H1 (cell line): Measurements from ENCODE around the gene LMX1A. TPM values are rescaled to one million over a fixed set of nuclear protein-coding genes. Genes with fewer than 3 reads are reported as not detected.

Experiments used
- CTCF ChIA-PET: fragments of 300-600 bp; sonication (Branson Sonifier 250); formaldehyde crosslinking; loops from one replicate; lab custom pipeline; 2021; ENCODE audit not compliant: partially characterized antibody; lab: Charles Lee
- POLR2A ChIA-PET: fragments of 300-600 bp; sonication (Branson Sonifier 250); formaldehyde crosslinking; loops from one replicate; lab custom pipeline; 2021; ENCODE audit warnings: inconsistent platforms; ENCODE audit not compliant: partially characterized antibody; lab: Charles Lee
- DNase-seq, 2 experiments: peaks; one replicate each; pipeline versions ENCODE4 v3.0.0 to v3.0.0-alpha.2; 2010 to 2022; ENCODE audit warnings: low spot score in 2 of 2, low read depth in 1 of 2, mixed read lengths in 1 of 2
- FAIRE-seq: peaks from 2 replicates; lab custom pipeline; 2011; peaks lifted over from hg19 to GRCh38; lab: Jason Lieb, UNC
- H2AFZ ChIP-seq: 2 replicates; pipeline ENCODE4 v1.8.1; 2012; ENCODE audit warnings: low read length, inconsistent platforms
- H2AK5ac ChIP-seq: 2 replicates; pipeline ENCODE4 v1.6.1; 2013; ENCODE audit warnings: low read depth, low read length
- H2BK120ac ChIP-seq: replicated peaks from 2 replicates; pipeline ENCODE3; 2013; ENCODE audit warnings: low read depth, low read length, inconsistent platforms
- H2BK12ac ChIP-seq: 2 replicates; pipeline ENCODE4 v1.6.1; 2013; ENCODE audit warnings: low read depth, low read length
- H2BK15ac ChIP-seq: 2 replicates; pipeline ENCODE4 v1.6.1; 2013; ENCODE audit warnings: low read length
- H2BK20ac ChIP-seq: 2 replicates; pipeline ENCODE4 v1.6.1; 2013; ENCODE audit warnings: low read length
- H2BK5ac ChIP-seq: 2 replicates; pipeline ENCODE4 v1.6.1; 2013; ENCODE audit warnings: low read depth, low read length
- H3K14ac ChIP-seq: 2 replicates; pipeline ENCODE4 v1.6.1; 2013; ENCODE audit warnings: inconsistent platforms; ENCODE audit not compliant: insufficient read length
- H3K18ac ChIP-seq: 2 replicates; pipeline ENCODE4 v1.6.1; 2013; ENCODE audit warnings: low read length; ENCODE audit errors: extremely low read depth
- H3K23ac ChIP-seq: 2 replicates; pipeline ENCODE4 v1.6.1; 2013; ENCODE audit warnings: inconsistent platforms; ENCODE audit not compliant: insufficient read length
- H3K23me2 ChIP-seq: 2 replicates; pipeline ENCODE4 v1.6.1; 2013; ENCODE audit warnings: low read depth, low read length
- H3K27ac ChIP-seq: 2 replicates; pipeline ENCODE4 v1.6.1; 2011; ENCODE audit warnings: low read depth, low read length, inconsistent platforms
- H3K27me3 ChIP-seq, 4 experiments: replicated peaks in 1 of 4; 1 replicate in 1 of 4; 2 replicates in 3 of 4; pipeline versions ENCODE4 v1.6.1 to v1.8.1; 2011 to 2013; ENCODE audit warnings: low read length in 3 of 4, mild to moderate bottlenecking in 3 of 4, inconsistent platforms in 2 of 4, mixed read lengths in 2 of 4, moderate library complexity in 1 of 4; ENCODE audit not compliant: control insufficient read depth in 3 of 4, insufficient read depth in 3 of 4; ENCODE audit errors: extremely low read depth in 1 of 4
- H3K36me3 ChIP-seq, 4 experiments: 2 replicates each; pipeline versions ENCODE4 v1.6.1 to v1.8.1; 2011 to 2013; ENCODE audit warnings: mild to moderate bottlenecking in 4 of 4, low read length in 3 of 4, moderate library complexity in 2 of 4, control low read depth in 1 of 4, inconsistent platforms in 1 of 4; ENCODE audit not compliant: insufficient read depth in 4 of 4, control insufficient read depth in 2 of 4
- H3K4ac ChIP-seq: replicated peaks from 2 replicates; pipeline ENCODE3; 2013; ENCODE audit warnings: low read length, low read depth, mixed read lengths, inconsistent platforms; ENCODE audit not compliant: insufficient read length
- H3K4me1 ChIP-seq, 4 experiments: replicated peaks in 1 of 4; 1 replicate in 1 of 4; 2 replicates in 3 of 4; pipeline versions ENCODE4 v1.6.1 to v1.8.1; 2011 to 2013; ENCODE audit warnings: low read length in 3 of 4, inconsistent platforms in 2 of 4, mixed read lengths in 1 of 4; ENCODE audit not compliant: insufficient read depth in 4 of 4, control insufficient read depth in 3 of 4
- H3K4me2 ChIP-seq, 2 experiments: 2 replicates each; pipeline versions ENCODE4 v1.6.1 to v1.8.1; 2011 to 2013; ENCODE audit warnings: low read depth in 2 of 2, low read length in 2 of 2, control low read depth in 1 of 2, inconsistent platforms in 1 of 2, mild to moderate bottlenecking in 1 of 2; ENCODE audit not compliant: insufficient read depth in 1 of 2
- H3K4me3 ChIP-seq, 4 experiments: fragments of 200-600, 300-600 bp in 1 of 4; sonication (generic), shearing (Covaris generic), sonication (Bioruptor Twin) in 1 of 4; 2 replicates each; pipeline versions ENCODE4 v1.5.1 to v1.8.1; 2011 to 2016; ENCODE audit warnings: low read length in 4 of 4, low read depth in 3 of 4, control low read depth in 2 of 4, inconsistent platforms in 2 of 4, mild to moderate bottlenecking in 2 of 4, mixed read lengths in 1 of 4, moderate library complexity in 1 of 4; ENCODE audit not compliant: insufficient read depth in 2 of 4; ENCODE audit errors: extremely low read depth in 1 of 4
- H3K56ac ChIP-seq: replicated peaks from 2 replicates; pipeline ENCODE3; 2013; ENCODE audit warnings: low read depth, mild to moderate bottlenecking, mixed read lengths, low read length, inconsistent platforms; ENCODE audit not compliant: insufficient read length
- H3K79me1 ChIP-seq: 2 replicates; pipeline ENCODE4 v1.6.1; 2013; ENCODE audit warnings: low read depth, low read length, control low read depth
- H3K79me2 ChIP-seq, 2 experiments: 2 replicates each; pipeline versions ENCODE4 v1.6.1 to v1.8.1; 2012 to 2013; ENCODE audit warnings: low read length in 2 of 2, mild to moderate bottlenecking in 2 of 2, inconsistent platforms in 1 of 2; ENCODE audit not compliant: insufficient read depth in 2 of 2, control insufficient read depth in 1 of 2
- H3K9ac ChIP-seq, 4 experiments: replicated peaks in 1 of 4; 1 replicate in 1 of 4; 2 replicates in 3 of 4; pipeline versions ENCODE4 v1.6.1 to v1.8.1; 2011 to 2013; ENCODE audit warnings: low read depth in 3 of 4, low read length in 3 of 4, control low read depth in 2 of 4, mild to moderate bottlenecking in 2 of 4, moderate library complexity in 2 of 4, inconsistent platforms in 1 of 4; ENCODE audit errors: extremely low read depth in 1 of 4
- H3K9me3 ChIP-seq, 2 experiments: 2 replicates each; pipeline versions ENCODE4 v1.6.1 to v1.8.1; 2012 to 2013; ENCODE audit warnings: mild to moderate bottlenecking in 2 of 2, moderate library complexity in 2 of 2, control low read depth in 1 of 2, inconsistent platforms in 1 of 2, low read depth in 1 of 2, low read length in 1 of 2, mixed read lengths in 1 of 2; ENCODE audit not compliant: insufficient read depth in 2 of 2
- H4K20me1 ChIP-seq, 2 experiments: replicated peaks in 1 of 2; 2 replicates each; pipeline versions ENCODE3 to v1.8.1; 2011 to 2013; ENCODE audit warnings: inconsistent platforms in 2 of 2, low read length in 2 of 2, mild to moderate bottlenecking in 1 of 2; ENCODE audit not compliant: insufficient read depth in 2 of 2, control insufficient read depth in 1 of 2
- H4K5ac ChIP-seq: 2 replicates; pipeline ENCODE4 v1.6.1; 2013; ENCODE audit warnings: low read length, low read depth, mixed read lengths, inconsistent platforms; ENCODE audit not compliant: insufficient read length
- H4K8ac ChIP-seq: 2 replicates; pipeline ENCODE4 v1.8.0; 2013; ENCODE audit warnings: mild to moderate bottlenecking, moderate library complexity, low read length, inconsistent platforms; ENCODE audit not compliant: insufficient read depth; ENCODE audit errors: extremely low read depth
- H4K91ac ChIP-seq: replicated peaks from 2 replicates; pipeline ENCODE3; 2013; ENCODE audit warnings: low read length, mixed read lengths, inconsistent platforms; ENCODE audit not compliant: insufficient read length
- BACH1 ChIP-seq: IDR thresholded peaks from 2 replicates; pipeline ENCODE4 v1.6.1; 2012; ENCODE audit warnings: low read length, improper control_type of control experiment
- CHD1 ChIP-seq: IDR thresholded peaks from 2 replicates; pipeline ENCODE4 v1.6.1; 2012; ENCODE audit warnings: low read depth, low read length, improper control_type of control experiment
- EZH2 ChIP-seq: fragments of 200-600 bp; sonication (generic); IDR thresholded peaks from 2 replicates; pipeline ENCODE4 v1.7.1; 2012; ENCODE audit warnings: low read depth, mild to moderate bottlenecking, moderate library complexity, low read length, inconsistent platforms; ENCODE audit not compliant: severe bottlenecking
- GTF2F1 ChIP-seq: IDR thresholded peaks from 2 replicates; pipeline ENCODE4 v1.6.1; 2012; ENCODE audit warnings: low read depth, low read length, improper control_type of control experiment, borderline replicate concordance
- KDM5A ChIP-seq: fragments of 200-600 bp; IDR thresholded peaks from 2 replicates; pipeline ENCODE4 v1.7.1; 2012; ENCODE audit warnings: mild to moderate bottlenecking, low read length, inconsistent platforms, mixed read lengths
- RAD21 ChIP-seq, 2 experiments: IDR thresholded peaks in 1 of 2; conservative IDR thresholded peaks in 1 of 2; 2 replicates each; pipeline ENCODE4 v1.6.1; 2011; ENCODE audit warnings: low read depth in 2 of 2, low read length in 2 of 2, improper control_type of control experiment in 1 of 2, inconsistent platforms in 1 of 2, mild to moderate bottlenecking in 1 of 2, moderate library complexity in 1 of 2
- SP2 ChIP-seq: IDR thresholded peaks from 2 replicates; pipeline ENCODE4 v1.6.1; 2012; ENCODE audit warnings: mild to moderate bottlenecking, low read length, inconsistent platforms
- TCF12 ChIP-seq: IDR thresholded peaks from 2 replicates; pipeline ENCODE4 v1.6.1; 2011; ENCODE audit warnings: low read depth, mild to moderate bottlenecking, low read length
- YY1 ChIP-seq: IDR thresholded peaks from 2 replicates; pipeline ENCODE4 v1.6.1; 2011; ENCODE audit warnings: low read depth, mild to moderate bottlenecking, low read length
- WGBS, 2 experiments: shearing (Covaris generic) in 1 of 2; methylation state at CpG; one replicate each; pipeline versions ENCODE4 v1.1.6 to v1.1.7; 2013 to 2015; ENCODE audit warnings: low lambda C conversion rate in 2 of 2, mixed read lengths in 2 of 2, inconsistent platforms in 1 of 2, low coverage in 1 of 2, missing lambda C conversion rate in 1 of 2; ENCODE audit not compliant: insufficient replicate concordance in 2 of 2, insufficient coverage in 1 of 2, insufficient read length in 1 of 2; ENCODE audit errors: extremely low coverage in 1 of 2, missing lambda C conversion rate in 1 of 2; 5-methylcytosine and 5-hydroxymethylcytosine counted together
- polyA plus RNA-seq, 7 experiments: library from polyadenylated mRNA; depleted of rRNA in 3 of 7; stranded (reverse) in 5 of 7; unstranded in 2 of 7; fragments of >200 nt in 5 of 7; fragments of 200-250 nt in 2 of 7; gene quantifications; 1 replicate in 5 of 7; 2 replicates in 1 of 7; 4 replicates in 1 of 7; pipeline versions ENCODE4 v1.2.1 to v1.2.3, GENCODE V29; 2011 to 2013; ENCODE audit warnings: missing spikeins in 2 of 7, mixed read lengths in 2 of 7
- total RNA-seq: library from RNA; stranded (reverse); fragmentation: NEBNext Ultra II Directional; extraction: Animal tissue kit (Norgen Biotek cat#: 25700); gene quantifications from 2 replicates; pipeline ENCODE4 v1.2.1, GENCODE V29; 2021

The LMX1A gene
- total and polyA plus RNA-seq, 2 of the 8 experiments (the other 6 are each of a cell fraction or from before 2014, with no cell fraction given): not detected

- Histone ChIP-seq H3K9ac (no peak overlapping the region), H3K79me1 (no peaks in the 10 kb centered on the region), H3K56ac (no peak overlapping the region), H2BK15ac (no peak overlapping the region), H3K14ac (no peak overlapping the region), H2BK120ac (no peak overlapping the region), H3K27ac (no peak overlapping the region), H3K9me3 (peaks cover 6% of the 10 kb centered on the region in 2 experiments; a peak in 1 of 4 replicates), H4K5ac (no peak overlapping the region), H3K79me2 (no peaks in the 10 kb centered on the region), H2AK5ac (no peak overlapping the region), H3K4me1 (peaks cover 0 to 3% (median 2%) of the 10 kb centered on the region in 4 experiments; a peak in 4 of 7 replicates), H4K20me1 (no peaks in the 10 kb centered on the region), H2AFZ (no peak overlapping the region), H3K18ac (no peak overlapping the region), H3K4ac (no peak overlapping the region), H2BK12ac (no peak overlapping the region), H3K4me3 (no peak overlapping the region), H2BK5ac (no peak overlapping the region), H3K23ac (no peak overlapping the region), H3K23me2 (no peaks in the 10 kb centered on the region), H4K8ac (no peak overlapping the region; the same call in 1 of the 2 replicates), H3K36me3 (no peaks in the 10 kb centered on the region; a peak in 2 of 8 replicates), H4K91ac (no peak overlapping the region), H3K4me2 (no peak overlapping the region), H2BK20ac (no peak overlapping the region; the same call in 1 of the 2 replicates), H3K27me3 (no peaks in the 10 kb centered on the region; a peak in 1 of 7 replicates)
- DNase-seq (no peak), FAIRE-seq (no peak)
- ChIA-PET CTCF (interaction anchor here (0.7 to 8.9 kb wide), 14 partner anchors 9 to 171 kb away, joined by 3 to 51 read pairs (median 3); partner anchors contain the start of gene LMX1A), POLR2A (no interaction called here)
- 93% methylated on average over 15 of the region's 15 CpGs; no CpG with 5 or more reads in 1 of the 2 experiments for WGBS, 2 experiments
- TF ChIP-seq TCF12 (no peak), GTF2F1 (no peak), YY1 (no peak), EZH2 (no peak), CHD1 (no peak), BACH1 (no peak), SP2 (no peak), KDM5A (no peak), RAD21 (IDR thresholded peaks at IDR 0.05 in 1 of 2, conservative IDR thresholded peaks at IDR 0.05 in 1 of 2; ENCODE audit: low read depth in 2 of 2, low read length in 2 of 2) (no peak)
Measured at GRCh38 chr1:165288350-165289120, 68.0 kb downstream of the LMX1A start.
